Measurements from ENCODE around the gene DPEP1.

DPEP1 gene

GRCh38 chr16:89571636-89572035 is 41.8 kb upstream of the DPEP1 start:
- H3K79me2 ChIP-seq = no peaks in the 10 kb centered on the region
- H3K4me3 ChIP-seq (ENCODE audit: low read depth, low read length) = no peak overlapping the region
- peak overlapping the region; percentile 47 for H3K4me2 ChIP-seq (ENCODE audit: low read length)
- H2AFZ ChIP-seq = no peak overlapping the region
- H3K4me1 ChIP-seq = peaks cover 16% of the 10 kb centered on the region
- H3K9ac ChIP-seq = no peak overlapping the region
- H3K9me3 ChIP-seq (ENCODE audit: control insufficient read depth, low read length) = no peaks in the 10 kb centered on the region
- no peak for TF ChIP-seq CTCF (IDR thresholded peaks at IDR 0.05)
- peak overlapping the region; percentile 58 for H3K27ac ChIP-seq
- H3K27me3 ChIP-seq (ENCODE audit: control insufficient read depth, insufficient read depth, low read length) = no peaks in the 10 kb centered on the region
- no peaks in the 10 kb centered on the region for H3K36me3 ChIP-seq (ENCODE audit: control insufficient read depth, insufficient read depth, low read length)

GRCh38 chr16:89572073-89572484 is 41.4 kb upstream of the DPEP1 start:
- peak overlapping the region; percentile 21 for H2AFZ ChIP-seq
- peaks cover 16% of the 10 kb centered on the region for H3K4me1 ChIP-seq
- no peaks in the 10 kb centered on the region for H3K36me3 ChIP-seq (ENCODE audit: control insufficient read depth, insufficient read depth, low read length)
- H3K9me3 ChIP-seq (ENCODE audit: control insufficient read depth, low read length) = no peaks in the 10 kb centered on the region
- no peak overlapping the region for H3K9ac ChIP-seq
- peak overlapping the region; percentile 47 for H3K4me2 ChIP-seq (ENCODE audit: low read length)
- no peaks in the 10 kb centered on the region for H3K27me3 ChIP-seq (ENCODE audit: control insufficient read depth, insufficient read depth, low read length)
- TF ChIP-seq CTCF (IDR thresholded peaks at IDR 0.05) = no peak
- no peaks in the 10 kb centered on the region for H3K79me2 ChIP-seq
- no peak overlapping the region for H3K4me3 ChIP-seq (ENCODE audit: low read depth, low read length)
- peak overlapping the region; percentile 58 for H3K27ac ChIP-seq

GRCh38 chr16:89572485-89573205 is 40.8 kb upstream of the DPEP1 start:
- H3K4me2 ChIP-seq (ENCODE audit: low read length) = peak overlapping the region; percentile 47
- H3K9ac ChIP-seq = no peak overlapping the region
- peak overlapping the region; percentile 21 for H2AFZ ChIP-seq
- peaks cover 16% of the 10 kb centered on the region for H3K4me1 ChIP-seq
- H3K79me2 ChIP-seq = no peaks in the 10 kb centered on the region
- H3K36me3 ChIP-seq (ENCODE audit: control insufficient read depth, insufficient read depth, low read length) = no peaks in the 10 kb centered on the region
- peak overlapping the region; percentile 58 for H3K27ac ChIP-seq
- no peaks in the 10 kb centered on the region for H3K9me3 ChIP-seq (ENCODE audit: control insufficient read depth, low read length)
- H3K4me3 ChIP-seq (ENCODE audit: low read depth, low read length) = no peak overlapping the region
- no peaks in the 10 kb centered on the region for H3K27me3 ChIP-seq (ENCODE audit: control insufficient read depth, insufficient read depth, low read length)
- no peak for TF ChIP-seq CTCF (IDR thresholded peaks at IDR 0.05)

GRCh38 chr16:89573826-89574680 is 39.4 kb upstream of the DPEP1 start:
- no peaks in the 10 kb centered on the region for H3K79me2 ChIP-seq
- no peak overlapping the region for H3K9ac ChIP-seq
- H3K4me2 ChIP-seq (ENCODE audit: low read length) = no peak overlapping the region
- no peak overlapping the region for H3K4me3 ChIP-seq (ENCODE audit: low read depth, low read length)
- H2AFZ ChIP-seq = no peak overlapping the region
- no peak for TF ChIP-seq CTCF (IDR thresholded peaks at IDR 0.05)
- H3K27ac ChIP-seq = no peak overlapping the region
- no peaks in the 10 kb centered on the region for H3K9me3 ChIP-seq (ENCODE audit: control insufficient read depth, low read length)
- H3K36me3 ChIP-seq (ENCODE audit: control insufficient read depth, insufficient read depth, low read length) = no peaks in the 10 kb centered on the region
- peaks cover 16% of the 10 kb centered on the region for H3K4me1 ChIP-seq
- H3K27me3 ChIP-seq (ENCODE audit: control insufficient read depth, insufficient read depth, low read length) = no peaks in the 10 kb centered on the region

All from parathyroid adenoma (tissue), 2 donors.